Dermis blood vessel endothelial cell (primary cell): Measurements from ENCODE around the gene SPAAR. TPM values are rescaled to one million over a fixed set of nuclear protein-coding genes. Genes with fewer than 3 reads are reported as not detected.
"Not testable (repeated sequence)": the region's sequence is repeated elsewhere in the genome, so short reads cannot be mapped to it uniquely, and the experiment has no call there.

ENCODE experiments used
- DNase-seq: peaks from one replicate; pipeline ENCODE4 v3.0.0; 2010
- total RNA-seq: library from RNA; depleted of rRNA; stranded (reverse); fragments of >200 nt; gene quantifications from 2 replicates; pipeline ENCODE4 v1.2.3, GENCODE V29; 2014

The SPAAR gene
- total RNA-seq = 3.2 and 3.8 TPM in 2 replicates

DNA sequence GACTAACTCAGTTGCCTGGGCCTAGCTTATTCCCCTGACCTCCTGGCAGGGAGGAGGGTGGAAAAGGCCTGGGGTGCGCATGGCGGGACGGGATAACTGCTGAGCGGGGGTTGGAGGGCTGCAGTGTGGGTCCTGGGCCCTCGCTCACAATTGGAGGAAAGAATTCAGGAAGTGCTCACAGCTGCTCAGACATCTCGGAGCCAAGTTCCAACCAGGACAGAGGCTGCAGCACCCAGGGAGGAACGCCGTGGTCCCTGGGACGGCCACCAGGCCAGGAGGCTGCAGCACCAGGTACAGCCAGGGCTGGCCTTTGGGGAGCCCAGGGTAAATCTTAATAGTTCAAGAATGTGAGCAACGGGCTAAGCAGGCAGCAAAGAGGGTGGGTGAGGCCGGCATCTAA, at the start of gene SPAAR:
SPAAR (plus strand) TSS at position 217 of the 400 bp plus-strand sequence. CDS start 974 bp downstream, outside the sequence.
- peak; percentile 74 for DNase-seq

DNA sequence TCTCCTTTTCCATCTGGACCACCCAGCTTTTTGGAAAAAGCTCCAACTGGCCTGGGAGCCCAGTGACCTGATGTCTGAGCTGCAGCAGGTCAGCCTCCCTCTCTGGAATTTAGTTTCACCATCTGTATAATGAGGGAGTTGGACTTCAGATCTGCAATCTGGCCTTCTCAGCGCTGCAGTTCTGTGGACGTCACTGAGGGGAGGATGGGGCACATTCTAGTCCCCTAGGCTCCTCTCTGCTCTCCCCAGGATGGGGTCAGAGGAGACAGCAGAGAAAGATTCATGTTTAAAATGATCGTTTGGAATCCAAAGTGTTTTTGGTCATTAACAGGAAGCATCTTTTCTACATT, 49.3 kb upstream of the SPAAR start:
- no peak for DNase-seq

DNA sequence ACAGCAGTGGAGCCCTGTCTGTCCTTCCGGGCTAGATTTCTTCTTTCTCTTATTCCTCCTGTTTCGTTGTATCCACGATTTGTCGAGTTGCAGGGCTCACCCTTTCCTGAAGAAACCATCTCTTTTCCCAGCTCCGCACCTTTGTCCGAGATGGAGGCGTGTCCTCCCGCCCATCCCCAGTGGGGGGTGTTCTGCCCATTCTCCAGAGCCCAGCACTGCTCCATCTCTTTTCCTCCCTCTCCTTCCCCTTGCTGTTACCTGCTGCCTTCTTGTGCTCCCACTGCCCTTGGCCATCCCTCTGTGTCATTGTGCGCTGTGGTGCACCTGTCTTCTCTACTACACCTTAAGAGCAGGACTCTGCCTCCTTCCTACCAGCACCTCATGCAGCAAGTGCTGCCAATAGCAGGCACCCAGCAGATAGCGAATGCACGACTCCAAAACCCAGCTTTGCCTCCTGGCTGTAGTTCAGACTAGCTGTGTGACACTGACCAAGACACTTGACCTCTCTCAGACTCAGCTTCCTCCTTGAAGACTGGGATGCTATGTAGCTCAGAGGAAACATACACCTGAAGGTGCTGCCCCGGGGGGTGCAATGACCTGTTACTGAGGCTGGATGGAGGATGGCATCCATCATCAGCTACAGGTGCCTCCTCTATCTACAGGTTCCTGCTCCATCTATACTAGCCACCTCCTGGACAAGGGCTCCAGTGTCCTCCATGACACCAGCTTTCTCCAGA, 48.0 kb upstream of the SPAAR start:
- no peak for DNase-seq

DNA sequence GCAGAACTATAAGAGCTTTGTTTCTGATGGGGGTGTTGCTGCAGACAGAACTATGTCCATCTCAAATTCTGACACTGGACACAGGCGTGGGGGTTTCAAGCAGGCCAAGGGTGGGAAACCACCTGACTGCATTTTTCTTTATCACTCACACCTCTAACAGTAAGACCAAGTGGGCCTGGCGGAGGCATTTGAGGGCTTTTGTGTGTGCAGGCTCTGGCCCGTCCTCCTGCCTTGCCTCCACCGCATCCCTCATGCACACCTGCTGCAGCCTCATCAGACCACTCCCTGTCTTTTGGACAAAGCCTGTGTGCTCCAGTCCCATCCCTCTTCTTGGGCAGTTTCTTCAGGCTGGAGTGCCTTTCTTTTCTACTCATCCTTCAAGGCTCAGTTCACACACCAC, 47.0 kb upstream of the SPAAR start:
- no peak for DNase-seq

GRCh38 chr9:35863583-35863982, 45.7 kb upstream of the SPAAR start:
- DNase-seq = no peak

DNA sequence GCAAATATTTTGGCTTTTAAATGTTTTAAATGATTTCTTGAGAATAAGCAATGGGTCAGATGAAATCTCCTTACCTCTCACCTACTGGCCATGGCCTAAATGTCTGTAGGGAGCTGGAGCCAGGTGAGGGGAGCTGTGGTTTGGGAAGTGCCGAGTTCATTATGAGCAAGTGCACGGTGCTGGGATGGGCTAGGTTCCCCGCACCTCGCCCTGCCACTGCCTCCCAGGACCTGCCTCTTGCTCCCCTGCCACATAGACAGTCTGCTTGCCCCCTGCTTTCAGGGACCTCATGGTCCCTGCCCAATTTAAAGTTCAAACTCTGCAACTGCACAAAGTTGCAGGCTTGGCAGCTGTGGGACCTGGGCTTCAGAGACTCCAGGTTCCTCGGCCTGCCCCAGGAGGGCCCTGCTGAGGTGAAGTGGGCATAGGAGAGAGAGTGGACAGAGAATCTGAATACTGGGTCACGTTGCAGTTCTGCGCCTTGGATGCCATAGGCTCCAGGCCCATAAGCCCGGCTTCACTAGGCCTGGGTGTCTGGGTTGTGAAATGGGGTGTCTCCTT, 44.5 kb upstream of the SPAAR start:
- DNase-seq = no peak

- DNase-seq = no peak
Observed at GRCh38 chr9:35867538-35867937, 41.8 kb upstream of the SPAAR start.

DNA sequence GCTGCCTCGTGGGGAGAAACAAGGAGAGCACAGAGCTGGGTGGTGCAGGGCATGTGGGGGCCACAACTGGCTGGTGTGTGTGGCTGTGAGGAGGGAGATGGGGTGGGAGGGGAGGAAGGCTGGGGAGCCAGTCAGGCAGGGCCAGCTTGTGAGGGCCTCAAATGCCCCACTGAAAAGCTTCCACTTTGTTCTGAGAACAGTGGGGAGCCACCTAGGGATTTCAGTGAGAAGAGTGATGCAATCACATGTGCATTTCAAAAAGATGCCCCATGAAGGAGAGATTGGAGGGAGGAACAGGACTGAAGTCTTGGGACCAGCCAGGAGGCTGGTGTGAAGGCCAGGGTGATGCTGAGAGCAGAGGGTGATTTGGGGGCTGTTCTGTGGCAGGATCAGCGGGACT, 40.4 kb upstream of the SPAAR start:
- DNase-seq = no peak

- no peak for DNase-seq
Observed at GRCh38 chr9:35869621-35870216, 39.6 kb upstream of the SPAAR start.

- DNase-seq = no peak
Observed at GRCh38 chr9:35870351-35870923, 38.9 kb upstream of the SPAAR start, which contains the start of gene OR13J1. Gene OR13J1 (minus strand): TSS chr9:35870401. CDS start chr9:35870401, 0 bp downstream.

- no peak for DNase-seq
Observed at GRCh38 chr9:35871545-35871944, 37.7 kb upstream of the SPAAR start.

DNA sequence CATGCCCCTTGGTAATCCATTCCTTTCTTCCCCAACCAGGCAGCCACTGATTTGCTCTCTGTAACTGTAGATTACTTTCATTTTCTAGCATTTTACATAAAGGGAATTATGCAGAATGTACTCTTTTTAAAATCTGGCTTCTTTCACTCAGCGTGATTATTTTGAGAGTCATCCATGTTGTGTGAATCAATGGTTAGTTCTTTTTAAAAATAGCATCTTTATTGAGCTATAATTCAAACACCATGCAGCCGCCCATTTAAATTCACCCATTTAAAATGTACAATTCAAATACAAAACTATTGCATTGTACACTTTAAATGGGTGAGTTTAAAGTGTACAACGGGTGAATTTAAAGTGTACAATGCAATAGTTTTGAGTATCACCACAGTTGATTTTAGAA, 36.8 kb upstream of the SPAAR start:
- DNase-seq = no peak

DNA sequence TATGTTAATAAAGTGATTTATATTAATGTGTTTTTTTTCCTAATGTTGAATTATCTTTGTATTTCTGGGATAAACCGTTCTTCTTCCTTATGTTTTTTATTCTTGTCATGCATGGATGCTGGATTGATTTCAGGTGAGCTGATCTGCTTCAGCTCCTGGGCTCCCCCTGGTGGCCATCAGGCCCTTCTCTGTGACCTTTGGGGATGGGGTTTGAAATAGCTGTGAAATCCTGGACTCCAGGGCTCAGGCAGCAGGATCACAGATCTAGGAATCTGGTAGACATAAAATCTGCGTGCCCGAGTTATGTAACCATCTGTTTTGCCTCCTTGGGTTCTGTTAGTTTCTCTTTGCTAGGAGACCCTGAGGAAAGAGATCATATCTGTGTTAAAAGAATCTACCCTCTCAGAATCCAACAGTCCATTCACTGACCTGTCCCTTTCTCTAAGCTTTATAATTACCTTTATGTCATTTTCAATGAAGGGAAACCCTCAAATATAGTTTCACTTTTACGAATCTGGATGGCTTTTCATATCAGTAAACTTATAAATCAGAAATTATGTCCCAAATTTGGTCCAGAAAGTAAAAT, 26.9 kb upstream of the SPAAR start:
- DNase-seq = peak; percentile 87

DNA sequence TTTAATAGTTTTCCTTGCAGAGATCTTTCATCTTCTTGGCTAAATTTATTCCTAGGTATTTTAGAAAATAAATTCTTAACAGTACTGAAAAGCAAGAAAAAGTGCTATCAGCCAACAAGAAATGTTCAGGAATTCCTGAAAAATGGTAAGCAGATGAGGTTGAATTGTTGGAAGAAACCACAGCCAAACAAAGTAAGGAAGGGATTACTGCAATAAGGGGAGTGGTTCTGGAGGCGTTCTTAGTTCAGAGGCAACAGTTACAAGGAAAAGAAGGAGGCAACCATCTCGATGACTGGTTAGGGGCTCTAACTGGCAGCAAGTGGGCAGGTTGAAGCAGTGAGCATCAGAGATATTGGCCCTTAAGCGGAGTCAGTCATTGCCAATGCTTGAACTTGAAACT, 26.3 kb upstream of the SPAAR start:
- DNase-seq = no peak

DNA sequence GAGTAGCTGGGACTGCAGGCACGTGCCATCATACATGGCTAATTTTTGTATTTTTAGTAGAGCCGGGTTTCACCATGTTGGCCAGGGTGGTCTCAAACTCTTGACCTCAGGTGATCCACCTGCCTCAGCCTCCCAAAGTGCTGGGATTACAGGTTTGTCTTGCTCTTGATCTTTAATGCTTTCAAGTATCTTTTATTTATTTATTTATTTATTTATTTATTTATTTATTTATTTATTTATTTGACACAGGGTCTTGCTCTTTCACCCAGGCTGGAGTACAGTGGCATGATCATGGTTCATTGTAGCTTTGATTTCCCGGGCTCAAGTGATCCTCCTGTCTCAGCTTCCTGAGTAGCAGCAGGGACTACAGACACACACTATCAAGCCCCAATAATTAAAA, 24.4 kb upstream of the SPAAR start:
- DNase-seq = not testable (repeated sequence)

DNA sequence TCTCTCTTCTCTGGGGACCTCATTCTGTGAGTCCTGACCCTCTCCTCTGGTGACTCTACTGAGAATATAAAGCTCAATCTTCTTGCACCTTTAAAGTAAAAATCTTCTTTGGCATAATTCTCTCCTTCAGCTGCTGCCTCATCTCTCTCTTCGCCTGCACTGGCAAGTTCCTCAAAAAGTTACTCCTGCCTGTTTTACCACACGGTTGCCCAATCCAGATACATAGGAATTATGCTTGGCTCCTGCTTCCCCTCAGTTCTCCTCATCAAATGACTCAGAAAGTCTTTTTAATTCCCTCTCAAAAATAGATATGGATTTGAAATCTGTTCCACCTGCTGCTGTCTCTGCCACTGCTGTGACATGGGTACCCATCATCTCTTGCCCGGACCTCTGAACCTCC, 17.6 kb upstream of the SPAAR start:
- DNase-seq = no peak

- DNase-seq = no peak
Observed at GRCh38 chr9:35892051-35892450, 17.2 kb upstream of the SPAAR start.

DNA sequence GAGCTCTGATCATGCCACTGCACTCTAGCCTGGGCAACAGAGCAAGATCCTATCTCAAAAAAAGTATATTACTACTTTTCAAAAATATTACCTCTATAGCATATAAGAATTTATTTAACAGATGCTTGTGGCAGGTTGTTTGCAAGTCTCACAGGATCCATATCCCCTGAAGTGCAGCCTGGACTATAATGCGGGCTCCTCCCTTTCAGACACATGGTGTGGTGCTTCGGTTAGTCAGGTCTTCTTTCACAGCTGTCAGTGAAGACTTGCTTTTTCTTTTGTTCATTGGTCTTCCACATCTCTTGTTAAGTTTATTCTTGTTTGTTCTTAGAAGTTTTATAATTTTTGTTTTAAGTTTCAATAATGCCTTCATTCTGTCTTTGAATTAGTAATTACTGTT, 12.7 kb upstream of the SPAAR start:
- DNase-seq = no peak

DNA sequence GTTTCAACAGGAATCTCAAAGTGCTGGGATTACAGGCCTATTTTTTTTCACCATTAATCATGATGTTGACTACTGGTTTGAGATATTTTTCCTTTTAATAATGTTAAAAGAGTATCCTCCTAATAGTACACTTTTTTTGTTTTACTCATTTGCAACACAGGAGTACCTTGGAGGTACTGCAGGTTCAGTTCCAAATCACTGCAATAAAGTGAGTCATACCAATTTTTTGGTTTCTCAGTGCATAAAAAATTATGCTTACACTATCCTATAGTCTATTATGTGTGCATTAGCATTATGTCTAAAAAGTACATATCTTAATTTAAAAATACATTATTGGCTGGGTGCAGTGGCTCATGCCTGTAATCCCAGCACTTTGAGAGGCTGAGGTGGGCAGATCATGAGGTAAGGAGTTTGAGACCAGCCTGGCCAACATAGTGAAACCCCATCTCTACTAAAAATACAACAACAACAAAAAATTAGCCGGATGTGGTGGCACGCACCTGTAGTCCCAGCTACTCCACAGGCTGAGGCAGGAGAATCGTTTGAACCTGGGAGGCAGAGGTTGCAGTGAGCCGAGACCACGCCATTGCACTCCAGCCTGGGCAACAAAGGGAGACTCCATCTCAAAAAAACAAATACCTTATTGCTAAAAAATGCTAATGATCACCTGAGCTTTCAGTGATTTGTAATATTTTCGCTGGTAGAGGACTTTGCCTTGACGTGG, 11.8 kb upstream of the SPAAR start:
- not testable (repeated sequence) for DNase-seq

- no peak for DNase-seq
Observed at GRCh38 chr9:35898337-35898736, 11.0 kb upstream of the SPAAR start.

- DNase-seq = no peak
Observed at GRCh38 chr9:35899021-35899420, 10.3 kb upstream of the SPAAR start.

- peak; percentile 84 for DNase-seq
Observed at GRCh38 chr9:35903049-35903448, 6.2 kb upstream of the SPAAR start.

- DNase-seq = no peak
Observed at GRCh38 chr9:35904338-35904737, 5.0 kb upstream of the SPAAR start.
